OCI-LY1 (cell line): ENCODE results near the gene LIPT1.

Experiments used
- EZH2 ChIP-seq: fragments of 200-600 bp; sonication (generic), shearing (Covaris generic); IDR thresholded peaks from 2 replicates; pipeline ENCODE4 v1.8.0; 2017; ENCODE audit warnings: borderline replicate concordance, mixed run types, mild to moderate bottlenecking, antibody characterized with exemption, low read length, moderate library complexity, mixed read lengths
- TF ChIP-seq, protein P1 (sequence below): fragments of 200-600 bp; sonication (generic), shearing (Covaris generic); IDR thresholded peaks from 2 replicates; pipeline ENCODE4 v1.5.1; 2017; ENCODE audit warnings: mild to moderate bottlenecking, antibody characterized with exemption, low read length, moderate library complexity, mixed read lengths

DNA sequence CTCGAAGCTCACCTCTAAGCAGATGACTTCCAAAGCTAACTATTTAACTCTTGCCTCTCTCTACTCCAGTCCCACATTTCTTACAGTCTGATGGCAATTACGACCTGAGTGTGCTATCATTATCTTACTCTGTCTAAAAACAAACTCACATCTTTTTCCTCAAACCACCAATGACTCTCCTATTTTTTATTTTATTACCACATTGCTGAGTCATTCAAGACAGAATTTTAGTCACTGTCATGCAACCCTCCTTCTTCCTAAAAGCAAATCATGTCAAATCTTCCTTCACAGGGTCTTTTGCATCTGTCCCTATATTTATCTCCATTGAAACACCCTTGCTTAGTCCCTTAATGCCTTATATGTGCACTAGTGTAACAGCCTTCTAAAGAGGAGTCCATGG is 47.9 kb upstream of the LIPT1 start:
- TF ChIP-seq, protein P1, sequence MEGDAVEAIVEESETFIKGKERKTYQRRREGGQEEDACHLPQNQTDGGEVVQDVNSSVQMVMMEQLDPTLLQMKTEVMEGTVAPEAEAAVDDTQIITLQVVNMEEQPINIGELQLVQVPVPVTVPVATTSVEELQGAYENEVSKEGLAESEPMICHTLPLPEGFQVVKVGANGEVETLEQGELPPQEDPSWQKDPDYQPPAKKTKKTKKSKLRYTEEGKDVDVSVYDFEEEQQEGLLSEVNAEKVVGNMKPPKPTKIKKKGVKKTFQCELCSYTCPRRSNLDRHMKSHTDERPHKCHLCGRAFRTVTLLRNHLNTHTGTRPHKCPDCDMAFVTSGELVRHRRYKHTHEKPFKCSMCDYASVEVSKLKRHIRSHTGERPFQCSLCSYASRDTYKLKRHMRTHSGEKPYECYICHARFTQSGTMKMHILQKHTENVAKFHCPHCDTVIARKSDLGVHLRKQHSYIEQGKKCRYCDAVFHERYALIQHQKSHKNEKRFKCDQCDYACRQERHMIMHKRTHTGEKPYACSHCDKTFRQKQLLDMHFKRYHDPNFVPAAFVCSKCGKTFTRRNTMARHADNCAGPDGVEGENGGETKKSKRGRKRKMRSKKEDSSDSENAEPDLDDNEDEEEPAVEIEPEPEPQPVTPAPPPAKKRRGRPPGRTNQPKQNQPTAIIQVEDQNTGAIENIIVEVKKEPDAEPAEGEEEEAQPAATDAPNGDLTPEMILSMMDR, result no peak
- TF ChIP-seq EZH2, result no peak
